HG03097 (cell line): Measurements from ENCODE around the gene TRIM4.

Source experiments
- ATAC-seq: cut with Tn5 transposase; IDR thresholded peaks from one replicate; pipeline ENCODE4 v1.9.1; 2021; ENCODE audit not compliant: unreplicated experiment, low FRiP score

Gene TRIM4

DNA sequence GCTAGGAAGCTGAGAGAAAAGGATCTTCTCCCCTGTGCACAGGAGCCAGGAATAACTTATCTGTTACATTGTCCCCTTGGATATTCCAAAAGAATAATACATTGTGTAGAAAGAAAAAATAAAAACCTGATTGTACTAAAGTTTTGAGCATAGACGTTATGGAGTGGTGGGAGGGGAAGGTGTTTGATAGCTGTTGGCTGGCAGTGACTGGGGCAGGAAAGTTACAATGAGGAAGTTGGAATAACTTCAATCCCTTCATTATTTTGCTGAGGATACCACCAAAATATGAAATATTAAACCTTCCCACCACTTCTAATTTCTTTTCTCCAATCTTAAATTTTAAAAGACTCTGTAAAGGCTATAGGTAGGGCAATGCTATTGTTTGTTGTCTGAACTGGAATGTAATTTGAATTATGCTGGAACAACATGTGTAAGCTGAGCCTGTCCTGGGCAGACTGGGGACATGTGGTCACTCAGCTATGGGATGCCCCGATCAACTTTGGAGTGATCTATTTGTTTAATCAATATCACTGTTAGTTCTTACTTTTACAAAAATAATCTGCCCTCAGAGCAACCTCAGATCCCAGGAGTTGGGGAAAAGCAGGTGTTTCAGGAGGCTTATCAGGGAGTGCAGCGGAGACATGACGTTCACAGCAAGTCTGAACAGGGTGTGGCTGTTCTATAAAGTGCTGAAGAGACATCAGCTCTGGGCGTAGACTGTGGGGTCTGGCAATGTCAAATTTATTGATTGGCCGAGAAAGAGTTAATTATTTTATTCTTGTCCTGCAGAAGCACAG, 70.7 kb downstream of the TRIM4 start:
- no peak for ATAC-seq

DNA sequence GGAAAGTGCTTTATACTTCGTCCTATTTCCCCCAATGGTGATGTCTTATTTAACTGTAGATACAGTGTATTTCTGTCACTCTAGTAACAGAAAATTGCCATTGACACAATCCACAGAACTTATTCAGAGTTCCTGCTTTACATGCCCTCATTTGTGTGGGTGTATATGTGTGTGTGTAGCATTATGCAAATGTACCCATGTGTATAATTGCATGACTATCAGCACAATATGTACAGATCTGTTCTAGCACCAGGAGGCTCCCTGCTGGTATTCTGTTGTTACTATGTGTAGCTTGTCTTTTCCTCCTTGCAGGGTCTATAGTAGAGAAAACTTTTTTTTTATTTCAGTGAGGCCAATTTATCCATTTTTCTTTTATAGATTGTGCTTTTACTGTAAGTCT, 75.0 kb downstream of the TRIM4 start:
- ATAC-seq: no peak

DNA sequence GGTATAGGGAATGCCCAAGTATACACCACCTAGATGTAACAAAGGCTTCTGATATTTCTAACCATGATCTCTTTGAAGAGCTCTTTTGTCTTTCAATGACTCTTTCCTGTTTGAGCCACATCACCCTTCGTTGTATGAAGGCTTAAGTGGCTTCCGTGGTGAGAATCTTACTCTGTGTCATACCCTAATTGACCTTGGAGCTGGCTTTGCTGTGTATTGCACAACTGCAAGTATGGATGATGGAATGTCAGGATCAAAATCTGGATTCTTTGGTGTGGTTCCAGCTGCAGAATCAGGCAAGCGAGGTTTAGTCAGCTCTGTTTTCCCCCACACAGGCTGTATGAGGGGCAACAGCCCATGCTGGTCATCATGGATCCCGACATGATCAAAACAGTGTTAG, 75.5 kb downstream of the TRIM4 start:
- no peak for ATAC-seq

DNA sequence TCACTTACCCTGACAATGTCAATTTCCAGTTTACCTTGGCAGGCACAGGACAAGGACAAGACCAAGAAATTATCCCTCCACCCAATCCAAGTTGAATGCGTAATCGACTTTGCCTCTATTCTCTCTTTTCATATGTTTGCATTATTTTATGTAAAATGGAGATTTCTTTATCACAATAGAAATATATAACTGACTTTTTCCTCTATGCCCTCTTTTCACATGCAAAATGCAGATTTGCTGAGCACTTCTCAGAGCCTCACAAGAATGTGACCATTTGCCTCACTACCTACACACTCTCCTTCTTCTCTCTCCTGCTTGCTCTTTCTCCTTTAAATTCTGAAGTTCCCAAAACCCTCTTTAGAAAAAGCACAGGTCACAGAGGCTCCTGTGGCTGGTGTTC, 76.4 kb downstream of the TRIM4 start:
- no peak for ATAC-seq
